Chondrocyte (in vitro differentiated cells): ENCODE results near the gene C12orf42. TPM values are rescaled to one million over a fixed set of nuclear protein-coding genes. Genes with fewer than 3 reads are reported as not detected.

Source experiments
- DNase-seq: peaks from one replicate; pipeline ENCODE4 v3.0.0; 2021; ENCODE audit warnings: mixed read lengths, low spot score
- H3K27ac Mint-ChIP-seq: one replicate; pipeline ENCODE4 v1.8.0; 2021; ENCODE audit warnings: mild to moderate bottlenecking, moderate library complexity, mixed read lengths; ENCODE audit not compliant: unreplicated experiment
- H3K27me3 Mint-ChIP-seq: 2 replicates; pipeline ENCODE4 v1.8.0; 2021; ENCODE audit warnings: low read depth, mixed read lengths
- H3K36me3 Mint-ChIP-seq: 2 replicates; pipeline ENCODE4 v1.8.0; 2021; ENCODE audit warnings: low read depth, mixed read lengths
- H3K4me1 Mint-ChIP-seq: 2 replicates; pipeline ENCODE4 v1.8.0; 2021; ENCODE audit warnings: low read depth, mild to moderate bottlenecking, mixed read lengths
- H3K4me3 Mint-ChIP-seq: one replicate; pipeline ENCODE4 v1.8.0; 2021; ENCODE audit warnings: mild to moderate bottlenecking, moderate library complexity, mixed read lengths; ENCODE audit not compliant: unreplicated experiment
- H3K9me3 Mint-ChIP-seq: 2 replicates; pipeline ENCODE4 v1.8.0; 2021; ENCODE audit warnings: low read depth, mixed read lengths
- CTCF ChIP-seq: fragments of 200-600 bp; sonication (generic); IDR thresholded peaks from 2 replicates; pipeline ENCODE4 v1.5.0; 2021; ENCODE audit warnings: antibody characterized with exemption, mild to moderate bottlenecking, moderate library complexity
- total RNA-seq: library from RNA; stranded (reverse); gene quantifications from 3 replicates; pipeline ENCODE4 v1.2.1, GENCODE V29; 2021

Gene C12orf42
- total RNA-seq, 1 donor from 2014 or later: not detected

GRCh38 chr12:103529306-103529705 lies 33.5 kb upstream of the C12orf42 start:
- Mint-ChIP-seq H3K36me3 (no peaks in the 10 kb centered on the region), H3K27me3 (peaks cover 24% of the 10 kb centered on the region), H3K4me3 (no peak overlapping the region), H3K27ac (no peak overlapping the region), H3K4me1 (no peaks in the 10 kb centered on the region), H3K9me3 (no peaks in the 10 kb centered on the region)
- no peak for TF ChIP-seq CTCF
- DNase-seq: no peak

GRCh38 chr12:103524238-103524875 lies 28.6 kb upstream of the C12orf42 start:
- H3K27ac Mint-ChIP-seq: no peak overlapping the region
- DNase-seq: no peak
- H3K27me3 Mint-ChIP-seq: peaks cover 11% of the 10 kb centered on the region
- H3K4me1 Mint-ChIP-seq: no peaks in the 10 kb centered on the region
- H3K4me3 Mint-ChIP-seq: no peak overlapping the region
- no peaks in the 10 kb centered on the region for H3K36me3 Mint-ChIP-seq
- no peaks in the 10 kb centered on the region for H3K9me3 Mint-ChIP-seq
- no peak for TF ChIP-seq CTCF

GRCh38 chr12:103523771-103524170 lies 28.0 kb upstream of the C12orf42 start:
- no peak overlapping the region for H3K4me3 Mint-ChIP-seq
- no peak for TF ChIP-seq CTCF
- no peaks in the 10 kb centered on the region for H3K9me3 Mint-ChIP-seq
- no peak overlapping the region for H3K27ac Mint-ChIP-seq
- no peaks in the 10 kb centered on the region for H3K36me3 Mint-ChIP-seq
- no peak for DNase-seq
- no peaks in the 10 kb centered on the region for H3K4me1 Mint-ChIP-seq
- H3K27me3 Mint-ChIP-seq: peaks cover 13% of the 10 kb centered on the region

GRCh38 chr12:103520686-103521215 lies 25.0 kb upstream of the C12orf42 start:
- TF ChIP-seq CTCF: no peak
- H3K36me3 Mint-ChIP-seq: no peaks in the 10 kb centered on the region
- H3K4me1 Mint-ChIP-seq: no peaks in the 10 kb centered on the region
- no peak overlapping the region for H3K4me3 Mint-ChIP-seq
- no peaks in the 10 kb centered on the region for H3K9me3 Mint-ChIP-seq
- H3K27ac Mint-ChIP-seq: no peak overlapping the region
- no peak for DNase-seq
- peaks cover 15% of the 10 kb centered on the region for H3K27me3 Mint-ChIP-seq

- H3K4me1 Mint-ChIP-seq: no peaks in the 10 kb centered on the region
- no peak for TF ChIP-seq CTCF
- no peak overlapping the region for H3K4me3 Mint-ChIP-seq
- no peaks in the 10 kb centered on the region for H3K9me3 Mint-ChIP-seq
- no peaks in the 10 kb centered on the region for H3K36me3 Mint-ChIP-seq
- peaks cover 15% of the 10 kb centered on the region for H3K27me3 Mint-ChIP-seq
- DNase-seq: no peak
- no peak overlapping the region for H3K27ac Mint-ChIP-seq
Observed at GRCh38 chr12:103519632-103520031, 23.9 kb upstream of the C12orf42 start.
